ENCODE data around the gene RIN3.

- TF ChIP-seq, protein P1, sequence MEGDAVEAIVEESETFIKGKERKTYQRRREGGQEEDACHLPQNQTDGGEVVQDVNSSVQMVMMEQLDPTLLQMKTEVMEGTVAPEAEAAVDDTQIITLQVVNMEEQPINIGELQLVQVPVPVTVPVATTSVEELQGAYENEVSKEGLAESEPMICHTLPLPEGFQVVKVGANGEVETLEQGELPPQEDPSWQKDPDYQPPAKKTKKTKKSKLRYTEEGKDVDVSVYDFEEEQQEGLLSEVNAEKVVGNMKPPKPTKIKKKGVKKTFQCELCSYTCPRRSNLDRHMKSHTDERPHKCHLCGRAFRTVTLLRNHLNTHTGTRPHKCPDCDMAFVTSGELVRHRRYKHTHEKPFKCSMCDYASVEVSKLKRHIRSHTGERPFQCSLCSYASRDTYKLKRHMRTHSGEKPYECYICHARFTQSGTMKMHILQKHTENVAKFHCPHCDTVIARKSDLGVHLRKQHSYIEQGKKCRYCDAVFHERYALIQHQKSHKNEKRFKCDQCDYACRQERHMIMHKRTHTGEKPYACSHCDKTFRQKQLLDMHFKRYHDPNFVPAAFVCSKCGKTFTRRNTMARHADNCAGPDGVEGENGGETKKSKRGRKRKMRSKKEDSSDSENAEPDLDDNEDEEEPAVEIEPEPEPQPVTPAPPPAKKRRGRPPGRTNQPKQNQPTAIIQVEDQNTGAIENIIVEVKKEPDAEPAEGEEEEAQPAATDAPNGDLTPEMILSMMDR (conservative IDR thresholded peaks at IDR 0.05; ENCODE audit: low read depth, low read length): no peak
- TF ChIP-seq EZH2 (IDR thresholded peaks at IDR 0.05; ENCODE audit: low read length, unreplicated experiment) (no peak), EZH2phosphoT487 (IDR thresholded peaks at IDR 0.05; ENCODE audit: borderline replicate concordance, low read length) (no peak)
These were observed 93.7 kb downstream of the RIN3 start for GRCh38 chr14:92607251-92607650.

All from PC-3 (cell line).